Measurements from ENCODE around the gene CMIP. TPM values are rescaled to one million over a fixed set of nuclear protein-coding genes. Genes with fewer than 3 reads are reported as not detected.

Gene CMIP
- total RNA-seq, 1 donor from 2014 or later, result 6.6 TPM

DNA sequence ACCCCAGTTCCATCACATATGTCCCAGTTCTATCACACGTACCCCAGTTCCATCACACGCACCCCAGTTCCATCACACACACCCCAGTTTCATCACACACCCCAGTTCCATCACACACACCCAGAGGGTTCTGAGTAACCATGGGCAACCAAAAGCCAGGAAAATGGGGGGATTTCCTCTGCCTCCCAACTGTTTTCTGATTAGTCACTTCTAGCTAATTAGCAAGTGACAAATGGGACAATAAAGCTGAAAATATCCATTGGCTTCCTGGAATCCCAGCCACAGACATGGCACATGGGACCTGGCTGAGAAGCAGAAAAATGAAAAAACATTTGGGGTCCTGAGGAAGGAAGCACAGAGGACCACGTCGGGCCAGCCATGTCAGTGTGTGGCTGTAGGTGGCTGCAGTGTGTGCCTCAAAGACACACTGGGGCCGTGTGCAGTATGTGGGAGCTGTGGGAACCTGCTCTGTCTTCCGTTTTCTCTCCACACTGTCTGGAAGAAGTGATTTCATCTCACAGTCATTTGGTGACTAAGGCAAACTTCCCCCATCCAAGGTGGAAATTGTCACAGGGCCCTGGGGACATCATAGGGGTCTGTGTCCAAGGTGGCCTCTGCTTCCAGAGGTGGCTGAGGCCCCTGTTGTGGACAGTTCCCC lies 106.7 kb downstream of the CMIP start:
- H3K27ac ChIP-seq, result no peak overlapping the region
- no peak overlapping the region for H3K4me3 ChIP-seq
- H3K4me1 ChIP-seq, result peaks cover 9% of the 10 kb centered on the region
- H3K4me1 Mint-ChIP-seq, result peaks cover 25% of the 10 kb centered on the region
- peaks cover 59% of the 10 kb centered on the region for H3K79me2 ChIP-seq (ENCODE audit: low read depth)
- peaks cover 60% of the 10 kb centered on the region for H4K20me1 ChIP-seq (ENCODE audit: low read depth)
- H3K36me3 ChIP-seq, result no peaks in the 10 kb centered on the region
- H3K4me3 Mint-ChIP-seq, result no peak overlapping the region
- no peak overlapping the region for H3K4me2 ChIP-seq
- peaks cover 9% of the 10 kb centered on the region for H3K36me3 Mint-ChIP-seq
- H3K27me3 ChIP-seq, result no peaks in the 10 kb centered on the region
- DNase-seq (ENCODE audit: low spot score), result no peak
- H3K9ac ChIP-seq, result no peak overlapping the region
- no peak overlapping the region for H2AFZ ChIP-seq (replicated peaks)
- H3K9me3 Mint-ChIP-seq, result peaks cover 16% of the 10 kb centered on the region
- no peak overlapping the region for H3K27ac Mint-ChIP-seq
- H3F3A ChIP-seq (ENCODE audit: low read depth), result peaks cover 5% of the 10 kb centered on the region
- no peaks in the 10 kb centered on the region for H3K9me3 ChIP-seq (ENCODE audit: low read depth)
- no peak for TF ChIP-seq EZH2phosphoT487 (IDR thresholded peaks at IDR 0.05)
- TF ChIP-seq, protein P1, sequence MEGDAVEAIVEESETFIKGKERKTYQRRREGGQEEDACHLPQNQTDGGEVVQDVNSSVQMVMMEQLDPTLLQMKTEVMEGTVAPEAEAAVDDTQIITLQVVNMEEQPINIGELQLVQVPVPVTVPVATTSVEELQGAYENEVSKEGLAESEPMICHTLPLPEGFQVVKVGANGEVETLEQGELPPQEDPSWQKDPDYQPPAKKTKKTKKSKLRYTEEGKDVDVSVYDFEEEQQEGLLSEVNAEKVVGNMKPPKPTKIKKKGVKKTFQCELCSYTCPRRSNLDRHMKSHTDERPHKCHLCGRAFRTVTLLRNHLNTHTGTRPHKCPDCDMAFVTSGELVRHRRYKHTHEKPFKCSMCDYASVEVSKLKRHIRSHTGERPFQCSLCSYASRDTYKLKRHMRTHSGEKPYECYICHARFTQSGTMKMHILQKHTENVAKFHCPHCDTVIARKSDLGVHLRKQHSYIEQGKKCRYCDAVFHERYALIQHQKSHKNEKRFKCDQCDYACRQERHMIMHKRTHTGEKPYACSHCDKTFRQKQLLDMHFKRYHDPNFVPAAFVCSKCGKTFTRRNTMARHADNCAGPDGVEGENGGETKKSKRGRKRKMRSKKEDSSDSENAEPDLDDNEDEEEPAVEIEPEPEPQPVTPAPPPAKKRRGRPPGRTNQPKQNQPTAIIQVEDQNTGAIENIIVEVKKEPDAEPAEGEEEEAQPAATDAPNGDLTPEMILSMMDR (IDR thresholded peaks at IDR 0.05), result no peak
- peaks cover 14% of the 10 kb centered on the region for H3K27me3 Mint-ChIP-seq (ENCODE audit: insufficient read depth, low read depth)

DNA sequence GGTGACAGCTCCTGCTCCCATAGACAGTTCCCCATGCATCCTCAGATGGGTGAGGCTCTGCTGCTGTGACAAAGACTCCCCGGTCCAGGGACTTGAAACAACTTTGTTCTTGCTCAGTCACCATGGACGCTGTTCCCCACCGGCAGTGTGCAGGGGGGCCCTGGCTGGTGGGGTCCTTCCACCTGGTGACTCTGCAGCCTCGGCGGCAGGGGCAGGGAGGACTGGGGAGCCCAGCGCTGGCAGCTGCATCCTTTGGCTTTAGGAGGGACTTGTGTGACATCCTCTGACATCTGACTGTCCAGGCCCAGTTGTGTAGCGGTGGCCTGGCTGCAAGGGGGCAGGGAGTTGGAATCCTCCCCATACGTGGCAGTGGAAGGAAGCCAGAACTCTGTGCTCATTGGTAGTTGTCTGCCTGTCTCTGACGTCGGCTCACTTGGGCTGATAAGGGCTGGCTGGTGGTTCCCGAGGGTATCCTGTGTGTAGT lies 107.3 kb downstream of the CMIP start:
- Mint-ChIP-seq H3K9me3 (peaks cover 16% of the 10 kb centered on the region), H3K4me1 (peaks cover 21% of the 10 kb centered on the region), H3K27ac (peak overlapping the region; percentile 31), H3K36me3 (peaks cover 9% of the 10 kb centered on the region), H3K27me3 (ENCODE audit: insufficient read depth, low read depth) (peaks cover 14% of the 10 kb centered on the region), H3K4me3 (no peak overlapping the region)
- Histone ChIP-seq H3F3A (ENCODE audit: low read depth) (peaks cover 5% of the 10 kb centered on the region), H3K27ac (no peak overlapping the region), H3K4me3 (no peak overlapping the region), H4K20me1 (ENCODE audit: low read depth) (peaks cover 60% of the 10 kb centered on the region), H3K27me3 (no peaks in the 10 kb centered on the region), H3K36me3 (no peaks in the 10 kb centered on the region), H2AFZ (replicated peaks) (no peak overlapping the region), H3K9ac (no peak overlapping the region), H3K4me2 (no peak overlapping the region), H3K4me1 (peaks cover 9% of the 10 kb centered on the region), H3K79me2 (ENCODE audit: low read depth) (peaks cover 56% of the 10 kb centered on the region), H3K9me3 (ENCODE audit: low read depth) (no peaks in the 10 kb centered on the region)
- DNase-seq (ENCODE audit: low spot score), result no peak
- TF ChIP-seq EZH2 (IDR thresholded peaks at IDR 0.05) (no peak), EZH2phosphoT487 (IDR thresholded peaks at IDR 0.05) (no peak)
- TF ChIP-seq, protein P1 (IDR thresholded peaks at IDR 0.05), result no peak

DNA sequence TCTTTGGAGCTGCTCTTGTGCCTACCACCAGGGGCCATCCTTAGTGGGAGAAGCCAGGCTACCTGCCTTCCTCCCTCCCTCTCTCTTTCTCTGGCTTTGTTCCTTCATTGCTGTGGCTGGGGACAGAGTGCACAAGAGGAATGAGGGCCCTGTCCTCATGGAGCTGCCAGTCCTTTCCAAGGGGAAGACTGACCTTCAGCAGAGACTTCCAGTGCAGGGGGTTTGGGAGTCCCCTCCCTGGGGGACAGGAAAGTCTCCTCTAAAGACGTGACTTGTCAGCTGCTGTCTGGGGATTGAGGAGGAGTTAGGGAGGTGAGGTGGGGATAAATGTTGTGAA lies 108.1 kb downstream of the CMIP start:
- Mint-ChIP-seq H3K4me3 (no peak overlapping the region), H3K27ac (no peak overlapping the region), H3K4me1 (peaks cover 18% of the 10 kb centered on the region), H3K9me3 (peaks cover 16% of the 10 kb centered on the region), H3K36me3 (peaks cover 10% of the 10 kb centered on the region), H3K27me3 (ENCODE audit: insufficient read depth, low read depth) (peaks cover 14% of the 10 kb centered on the region)
- Histone ChIP-seq H3F3A (ENCODE audit: low read depth) (peaks cover 5% of the 10 kb centered on the region), H3K9ac (no peak overlapping the region), H4K20me1 (ENCODE audit: low read depth) (peaks cover 60% of the 10 kb centered on the region), H3K36me3 (no peaks in the 10 kb centered on the region), H3K27ac (no peak overlapping the region), H3K4me1 (peaks cover 9% of the 10 kb centered on the region), H3K4me3 (no peak overlapping the region), H3K4me2 (no peak overlapping the region), H2AFZ (replicated peaks) (no peak overlapping the region), H3K27me3 (no peaks in the 10 kb centered on the region), H3K79me2 (ENCODE audit: low read depth) (peaks cover 65% of the 10 kb centered on the region), H3K9me3 (ENCODE audit: low read depth) (no peaks in the 10 kb centered on the region)
- TF ChIP-seq, protein P1 (IDR thresholded peaks at IDR 0.05), result no peak
- no peak for TF ChIP-seq EZH2phosphoT487 (IDR thresholded peaks at IDR 0.05)
- TF ChIP-seq EZH2 (IDR thresholded peaks at IDR 0.05), result no peak
- DNase-seq (ENCODE audit: low spot score), result no peak

Measured in neural progenitor cell (in vitro differentiated cells).